HepG2 (cell line): ENCODE measurements around the gene EYA2. TPM values are rescaled to one million over a fixed set of nuclear protein-coding genes. Genes with fewer than 3 reads are reported as not detected.

ENCODE experiments used
- AGO1 ChIP-seq: fragments of 200-400 bp; formaldehyde crosslinking; IDR thresholded peaks from 2 replicates; pipeline ENCODE4 v1.6.1; 2017; ENCODE audit warnings: mild to moderate bottlenecking, low read depth, low read length, moderate library complexity; ENCODE audit not compliant: poor library complexity, severe bottlenecking
- BRCA1 ChIP-seq: sonication (generic); formaldehyde crosslinking; IDR thresholded peaks from 2 replicates; pipeline ENCODE4 v1.4.0; 2020; ENCODE audit warnings: missing genetic modification reagents
- BRF2 ChIP-seq: sonication (generic); formaldehyde crosslinking; IDR thresholded peaks from 2 replicates; pipeline ENCODE4 v1.8.1; 2022; ENCODE audit warnings: mild to moderate bottlenecking, missing genetic modification reagents
- CEBPB ChIP-seq: IDR thresholded peaks from 2 replicates; pipeline ENCODE4 v1.6.1; 2011; ENCODE audit warnings: low read depth, low read length, improper control_type of control experiment, borderline replicate concordance
- CTCF ChIP-seq: sonication (generic); formaldehyde crosslinking; IDR thresholded peaks from 2 replicates; pipeline ENCODE4 v1.5.0; 2020; ENCODE audit warnings: mild to moderate bottlenecking, missing genetic modification reagents, moderate library complexity
- E2F5 ChIP-seq: sonication (generic); formaldehyde crosslinking; conservative IDR thresholded peaks from 2 replicates; pipeline ENCODE4 v1.4.0; 2020; ENCODE audit warnings: missing genetic modification reagents
- ELF4 ChIP-seq: sonication (generic); formaldehyde crosslinking; IDR thresholded peaks from 2 replicates; pipeline ENCODE4 v1.5.0; 2020; ENCODE audit warnings: missing genetic modification reagents, mild to moderate bottlenecking, moderate library complexity, borderline replicate concordance
- ETV5 ChIP-seq: IDR thresholded peaks from 2 replicates; pipeline ENCODE4 v1.6.1; 2018; ENCODE audit warnings: missing biosample characterization, missing genetic modification reagents, inconsistent platforms, borderline replicate concordance
- FOXM1 ChIP-seq: sonication (generic); formaldehyde crosslinking; IDR thresholded peaks from 2 replicates; pipeline ENCODE4 v1.5.0; 2020; ENCODE audit warnings: missing genetic modification reagents
- GTF2F1 ChIP-seq: fragments of 150-350 bp; IDR thresholded peaks from 2 replicates; pipeline ENCODE4 v1.6.1; 2014; ENCODE audit warnings: low read length
- HBP1 ChIP-seq: IDR thresholded peaks from 2 replicates; pipeline ENCODE4 v1.6.1; 2016; ENCODE audit warnings: low read depth, control low read depth
- NFYC ChIP-seq: IDR thresholded peaks from 2 replicates; pipeline ENCODE4 v1.6.1; 2016; ENCODE audit warnings: missing genetic modification reagents, missing compliant biosample characterization
- RARA ChIP-seq: IDR thresholded peaks from 2 replicates; pipeline ENCODE4 v1.6.1; 2016; ENCODE audit warnings: missing genetic modification reagents, missing compliant biosample characterization
- RELA ChIP-seq: sonication (generic); formaldehyde crosslinking; IDR thresholded peaks from 2 replicates; pipeline ENCODE4 v1.4.0; 2020; ENCODE audit warnings: missing genetic modification reagents
- SUZ12 ChIP-seq: fragments of 150-350 bp; IDR thresholded peaks from 2 replicates; pipeline ENCODE4 v1.6.1; 2014; ENCODE audit warnings: low read depth, low read length
- TEAD2 ChIP-seq: sonication (generic); formaldehyde crosslinking; IDR thresholded peaks from 2 replicates; pipeline ENCODE4 v1.9.0; 2021; ENCODE audit warnings: missing genetic modification reagents
- TFDP1 ChIP-seq: IDR thresholded peaks from 2 replicates; pipeline ENCODE4 v1.6.1; 2016; ENCODE audit warnings: missing compliant biosample characterization, missing genetic modification reagents, borderline replicate concordance
- YEATS4 ChIP-seq: sonication (generic); formaldehyde crosslinking; IDR thresholded peaks from 2 replicates; pipeline ENCODE4 v1.4.0; 2020; ENCODE audit warnings: missing genetic modification reagents, borderline replicate concordance
- ZNF143 ChIP-seq: sonication (generic); formaldehyde crosslinking; IDR thresholded peaks from 2 replicates; pipeline ENCODE4 v1.4.0; 2020; ENCODE audit warnings: missing genetic modification reagents
- ZNF331 ChIP-seq: sonication (generic); formaldehyde crosslinking; IDR thresholded peaks from 2 replicates; pipeline ENCODE4 v1.4.0; 2020; ENCODE audit warnings: missing genetic modification reagents
- ZNF674 ChIP-seq: sonication (generic); formaldehyde crosslinking; IDR thresholded peaks from 2 replicates; pipeline ENCODE4 v1.5.0; 2020; ENCODE audit warnings: low read depth, mild to moderate bottlenecking, missing genetic modification reagents
- ZNF768 ChIP-seq: sonication (generic); formaldehyde crosslinking; IDR thresholded peaks from 2 replicates; pipeline ENCODE4 v1.4.0; 2020; ENCODE audit warnings: missing genetic modification reagents
- ZNF773 ChIP-seq: sonication (generic); formaldehyde crosslinking; IDR thresholded peaks from 2 replicates; pipeline ENCODE4 v1.4.0; 2020; ENCODE audit warnings: missing genetic modification reagents, borderline replicate concordance
- ZNF790 ChIP-seq: sonication (generic); formaldehyde crosslinking; IDR thresholded peaks from 2 replicates; pipeline ENCODE4 v1.8.0; 2022; ENCODE audit warnings: missing genetic modification reagents, mild to moderate bottlenecking, borderline replicate concordance
- polyA plus RNA-seq, 8 experiments: library from polyadenylated mRNA; depleted of rRNA in 3 of 8; stranded (reverse) in 7 of 8; unstranded in 1 of 8; fragments of >200 nt; fragmentation: Illumina TruSeq in 4 of 8; extraction: Trizol in 4 of 8; gene quantifications; 2 replicates each; pipeline versions ENCODE4 v1.2.1 to v1.2.3, GENCODE V29; 2011 to 2016; ENCODE audit warnings: low read depth in 4 of 8, missing spikeins in 1 of 8, mixed read lengths in 1 of 8; ENCODE audit not compliant: insufficient read depth in 1 of 8
- total RNA-seq, 5 experiments: library from RNA; depleted of rRNA; stranded (reverse); fragments of >200 nt; fragmentation: Illumina TruSeq; extraction: Trizol; gene quantifications; 2 replicates each; pipeline ENCODE4 v1.2.3, GENCODE V29; 2016; ENCODE audit warnings: low read depth in 1 of 5

Gene EYA2
- total and polyA plus RNA-seq, 2 of the 13 experiments (the other 11 are each of a cell fraction or from before 2014, with no cell fraction given): not detected

GRCh38 chr20:47196091-47197081 lies 301.7 kb downstream of the EYA2 start (continued):
- TF ChIP-seq AGO1 (no peak), RELA (CRISPR knock-in tag) (peak; percentile 92), ZNF768 (CRISPR knock-in tag) (0 out of 2 replicates have a peak, but pooled peaks have one; percentile 33), E2F5 (CRISPR knock-in tag) (no peak), CTCF (CRISPR knock-in tag) (peak; percentile 99), ZNF773 (CRISPR knock-in tag) (no peak), CEBPB (peak; percentile 84), TEAD2 (CRISPR knock-in tag) (no peak), ZNF143 (CRISPR knock-in tag) (peak; percentile 55), ELF4 (CRISPR knock-in tag) (no peak), ZNF790 (CRISPR knock-in tag) (no peak), ZNF331 (peak; percentile 79; the same call in 1 of the 2 replicates), BRCA1 (CRISPR knock-in tag) (0 out of 2 replicates have a peak, but pooled peaks have one; percentile 7), GTF2F1 (no peak), BRF2 (CRISPR knock-in tag) (no peak), SUZ12 (no peak), NFYC (CRISPR knock-in tag) (peak; percentile 27; the same call in 1 of the 2 replicates), FOXM1 (CRISPR knock-in tag) (no peak), ETV5 (CRISPR knock-in tag) (peak; percentile 47; the same call in 1 of the 2 replicates), TFDP1 (CRISPR knock-in tag) (no peak), HBP1 (CRISPR knock-in tag) (no peak), RARA (CRISPR knock-in tag) (peak; percentile 40), YEATS4 (peak; percentile 61; the same call in 1 of the 2 replicates), ZNF674 (CRISPR knock-in tag) (no peak)
